Sigmoid colon (tissue), 4 donors: ENCODE data around the gene CNIH3.

Source experiments
- CTCF ChIP-seq, 4 experiments: fragments of 450-650 bp in 3 of 4; fragments of 200-600 bp in 1 of 4; IDR thresholded peaks; one replicate each; pipeline ENCODE4 v1.5.1; 2016 to 2019; ENCODE audit warnings: antibody characterized with exemption in 4 of 4, mild to moderate bottlenecking in 3 of 4, moderate library complexity in 2 of 4
- EP300 ChIP-seq, 4 donors: sonication (generic); formaldehyde crosslinking; IDR thresholded peaks; one replicate each; pipeline ENCODE4 v1.6.1; 2017; ENCODE audit warnings: antibody characterized with exemption in 4 of 4
- POLR2A ChIP-seq, 2 donors: fragments of 450-650 bp; IDR thresholded peaks; one replicate each; pipeline ENCODE4 v1.6.1; 2016; ENCODE audit warnings: antibody characterized with exemption in 2 of 2, mild to moderate bottlenecking in 2 of 2, moderate library complexity in 2 of 2
- POLR2AphosphoS5 ChIP-seq, 4 donors: sonication (generic); formaldehyde crosslinking; IDR thresholded peaks; one replicate each; pipeline ENCODE4 v1.6.1; 2017; ENCODE audit warnings: antibody characterized with exemption in 4 of 4

- TF ChIP-seq CTCF (IDR thresholded peaks at IDR 0.05) (no peak), POLR2A (IDR thresholded peaks at IDR 0.05) (no peak), EP300 (IDR thresholded peaks at IDR 0.05) (no peak), POLR2AphosphoS5 (IDR thresholded peaks at IDR 0.05) (no peak)
These were observed 129.8 kb downstream of the CNIH3 start for GRCh38 chr1:224745924-224746323.
